IPS DF 4.7 (cell line): ENCODE data around the gene USP47.

Experiments used
- DNase-seq: peaks from one replicate; pipeline ENCODE4 v3.0.0-alpha.2; 2013; ENCODE audit warnings: low spot score; ENCODE audit errors: extremely low read depth

USP47 gene

GRCh38 chr11:11841723-11842420 lies at the start of gene USP47:
USP47 (plus strand) TSS chr11:11841972; CDS start chr11:11842186, 214 bp downstream.
- no peak for DNase-seq

GRCh38 chr11:11793073-11793472 lies 48.7 kb upstream of the USP47 start:
- no peak for DNase-seq

- DNase-seq: no peak
Observed at GRCh38 chr11:11798586-11799438, 43.0 kb upstream of the USP47 start.

GRCh38 chr11:11805228-11805627 lies 36.5 kb upstream of the USP47 start:
- no peak for DNase-seq

- DNase-seq: no peak
Observed at GRCh38 chr11:11806074-11806473, 35.7 kb upstream of the USP47 start.

- DNase-seq: no peak
Observed at GRCh38 chr11:11806586-11806985, 35.2 kb upstream of the USP47 start.

- DNase-seq: no peak
Observed at GRCh38 chr11:11807811-11808782, 33.7 kb upstream of the USP47 start.

- no peak for DNase-seq
Observed at GRCh38 chr11:11808992-11809615, 32.7 kb upstream of the USP47 start.

- no peak for DNase-seq
Observed at GRCh38 chr11:11810764-11811726, 30.7 kb upstream of the USP47 start.

- DNase-seq: no peak
Observed at GRCh38 chr11:11813288-11813962, 28.3 kb upstream of the USP47 start.

GRCh38 chr11:11814614-11815452 lies 26.9 kb upstream of the USP47 start:
- DNase-seq: no peak

GRCh38 chr11:11816511-11817314 lies 25.1 kb upstream of the USP47 start:
- DNase-seq: no peak

- no peak for DNase-seq
Observed at GRCh38 chr11:11817957-11818356, 23.8 kb upstream of the USP47 start.

- DNase-seq: no peak
Observed at GRCh38 chr11:11818529-11819121, 23.1 kb upstream of the USP47 start.

GRCh38 chr11:11821899-11822298 lies 19.9 kb upstream of the USP47 start:
- no peak for DNase-seq

GRCh38 chr11:11822946-11823345 lies 18.8 kb upstream of the USP47 start:
- DNase-seq: no peak

- no peak for DNase-seq
Observed at GRCh38 chr11:11826260-11826659, 15.5 kb upstream of the USP47 start.
